GM11168 (cell line): Measurements from ENCODE around the gene SOX13.

Experiments used
- in situ Hi-C: fragments of 300-500 bp; cut with MboI; formaldehyde crosslinking; loops from one replicate; pipeline ENCODE4 v1.12.0; 2022; ENCODE audit warnings: low sequenced_read_pairs; ENCODE audit not compliant: unreplicated experiment

Gene SOX13

DNA sequence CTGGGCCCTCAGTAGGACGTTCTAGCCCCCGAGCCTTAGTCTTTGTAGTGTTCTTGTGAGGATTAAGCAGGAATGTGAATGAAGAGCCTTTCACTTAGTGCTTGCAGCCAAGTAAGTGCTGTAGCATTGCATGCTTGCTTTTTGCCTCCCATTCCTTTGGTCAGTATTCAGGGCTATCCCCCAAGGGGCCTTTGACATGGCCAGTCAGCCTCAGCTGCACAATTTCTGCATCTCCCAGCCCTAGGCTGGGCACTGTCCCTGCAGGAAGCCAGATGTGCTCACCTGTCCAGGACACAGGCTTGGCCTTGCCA is 30.5 kb downstream of the SOX13 start:
- in situ Hi-C loops, result no loop called here

DNA sequence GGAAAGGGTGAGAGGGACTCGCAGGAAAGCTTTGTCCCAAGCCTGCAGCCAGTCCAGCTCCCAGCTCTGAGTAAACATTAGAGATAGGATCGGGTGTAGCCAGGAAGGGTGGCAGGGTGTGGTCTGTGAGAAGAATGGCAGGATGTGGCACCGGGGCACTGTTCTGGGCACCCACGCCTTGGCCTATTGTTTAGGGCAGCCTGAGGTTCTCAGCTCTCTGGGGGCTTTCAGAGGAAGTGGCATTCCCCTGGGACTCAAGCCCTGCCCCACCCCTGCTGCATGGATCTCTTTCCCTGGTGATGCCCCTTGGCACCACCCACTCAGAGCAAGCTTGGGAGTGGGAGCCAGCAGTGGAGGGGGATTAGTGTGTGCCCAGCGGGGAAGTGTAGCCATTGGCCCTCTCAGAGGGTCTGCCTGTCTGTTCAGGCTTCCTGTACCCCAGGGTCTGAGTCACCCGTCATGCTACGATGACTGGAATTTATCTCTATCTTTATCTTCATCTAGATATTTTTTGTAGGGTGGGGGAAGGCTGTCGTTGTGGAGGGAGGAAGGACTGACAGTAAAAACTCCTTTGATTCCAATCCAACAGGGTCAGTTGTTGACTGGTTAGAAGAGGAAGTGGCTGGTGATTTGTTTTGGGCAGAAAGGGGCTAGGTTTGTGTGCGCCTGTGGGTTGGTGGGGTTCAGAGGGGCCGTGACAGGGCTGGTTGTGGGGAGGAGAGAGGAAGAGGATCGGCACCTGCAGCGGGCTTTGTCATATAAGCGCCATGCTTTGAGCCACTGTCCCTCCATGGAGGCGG is 31.6 kb downstream of the SOX13 start:
- in situ Hi-C loops, result no loop called here

DNA sequence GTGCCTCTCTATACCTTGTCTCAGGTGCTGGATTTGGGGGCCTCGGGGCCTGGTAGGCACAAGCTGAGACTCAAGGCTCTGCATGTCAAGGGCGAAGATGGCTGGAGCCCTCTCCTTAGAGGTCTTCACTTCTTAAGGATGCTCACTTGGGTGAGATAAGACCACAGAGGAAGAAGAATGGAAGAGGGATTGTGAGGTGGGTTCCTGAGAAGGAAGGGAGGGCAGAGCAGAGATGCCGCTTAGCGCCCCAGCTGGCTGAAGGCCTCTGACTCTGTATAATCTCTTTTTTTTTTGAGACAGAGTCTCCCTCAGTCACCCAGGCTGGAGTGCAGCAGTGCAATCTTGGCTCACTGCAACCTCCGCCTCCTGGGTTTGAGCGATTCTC is 32.2 kb downstream of the SOX13 start:
- in situ Hi-C loops, result no loop called here

DNA sequence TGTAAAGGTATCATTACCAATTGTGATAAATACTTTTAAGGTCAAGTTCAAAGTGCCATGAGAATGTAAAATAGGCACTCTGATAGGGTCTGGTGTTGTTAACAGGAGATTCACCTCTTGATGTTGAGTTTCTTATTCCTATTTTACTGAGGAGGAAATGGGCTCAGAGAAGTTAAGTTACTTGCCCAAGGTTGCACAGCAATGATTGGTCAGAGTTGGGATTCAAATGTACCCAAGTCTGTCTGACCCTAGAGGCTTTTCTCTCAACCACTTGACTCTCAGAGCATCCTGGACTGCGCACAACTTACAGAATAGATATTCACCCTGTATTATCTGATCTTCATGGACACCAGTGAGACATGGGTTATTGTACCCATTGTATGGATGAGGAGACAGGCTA is 33.9 kb downstream of the SOX13 start:
- in situ Hi-C loops, result no loop called here

DNA sequence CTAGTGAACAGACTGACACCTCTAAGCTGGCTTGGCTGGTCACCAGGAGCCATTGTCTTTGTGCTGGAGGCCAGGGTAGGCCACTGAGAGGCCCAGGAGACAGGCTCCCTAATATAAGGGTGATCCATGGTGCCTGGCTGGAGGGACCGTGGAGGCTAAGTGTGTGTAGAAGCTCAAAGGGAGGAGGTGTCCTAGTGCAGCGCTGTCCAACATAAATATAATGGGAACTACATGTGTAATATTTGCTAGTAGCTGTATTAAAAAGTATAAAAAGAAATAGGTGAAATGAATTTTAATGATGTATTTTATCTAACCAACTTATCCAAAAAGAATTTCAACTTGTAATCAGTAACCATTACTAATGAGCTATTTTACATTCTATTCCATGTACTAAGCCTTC is 35.0 kb downstream of the SOX13 start:
- in situ Hi-C loops, result no loop called here

DNA sequence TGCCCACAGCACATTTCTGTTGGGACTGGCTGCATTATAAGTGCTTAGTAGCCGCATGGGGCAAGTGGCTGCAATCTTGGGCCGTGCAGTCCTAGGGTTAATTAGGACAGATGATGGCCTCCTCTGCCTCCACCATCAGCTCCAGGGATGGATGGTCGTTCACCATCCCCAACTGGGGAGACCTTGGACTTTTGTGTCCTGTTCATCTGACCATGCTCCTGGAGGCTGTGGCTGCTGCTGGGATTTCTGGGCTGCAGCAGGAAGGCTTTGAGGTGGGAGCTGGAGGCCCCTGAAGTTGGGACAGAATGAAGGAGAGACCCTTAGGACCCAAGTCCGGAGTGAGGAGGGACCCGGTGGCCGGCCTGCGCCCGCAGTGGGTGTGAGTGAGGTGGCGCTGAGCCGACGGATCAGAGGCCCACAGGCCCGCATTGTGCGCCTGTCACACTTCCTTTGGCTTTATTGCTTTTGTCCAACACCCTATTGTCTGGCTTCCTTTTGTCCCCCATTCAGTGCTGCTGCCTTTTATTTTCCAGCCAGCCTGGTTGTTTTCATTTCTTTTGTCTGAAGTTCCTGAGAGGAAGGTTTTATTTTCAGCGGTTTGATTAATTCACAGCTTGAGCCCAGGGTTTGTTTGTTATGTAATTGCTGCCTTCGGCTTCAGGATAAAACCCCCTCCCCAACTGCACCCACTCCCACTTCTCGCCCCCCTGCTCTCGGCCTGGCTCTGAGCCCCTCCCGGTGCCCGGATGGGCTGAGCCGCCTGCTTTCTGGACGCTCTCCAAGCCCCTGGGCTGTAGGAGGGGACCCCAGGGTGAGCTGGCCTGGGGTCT is 35.6 kb downstream of the SOX13 start:
- in situ Hi-C loops, result no loop called here

DNA sequence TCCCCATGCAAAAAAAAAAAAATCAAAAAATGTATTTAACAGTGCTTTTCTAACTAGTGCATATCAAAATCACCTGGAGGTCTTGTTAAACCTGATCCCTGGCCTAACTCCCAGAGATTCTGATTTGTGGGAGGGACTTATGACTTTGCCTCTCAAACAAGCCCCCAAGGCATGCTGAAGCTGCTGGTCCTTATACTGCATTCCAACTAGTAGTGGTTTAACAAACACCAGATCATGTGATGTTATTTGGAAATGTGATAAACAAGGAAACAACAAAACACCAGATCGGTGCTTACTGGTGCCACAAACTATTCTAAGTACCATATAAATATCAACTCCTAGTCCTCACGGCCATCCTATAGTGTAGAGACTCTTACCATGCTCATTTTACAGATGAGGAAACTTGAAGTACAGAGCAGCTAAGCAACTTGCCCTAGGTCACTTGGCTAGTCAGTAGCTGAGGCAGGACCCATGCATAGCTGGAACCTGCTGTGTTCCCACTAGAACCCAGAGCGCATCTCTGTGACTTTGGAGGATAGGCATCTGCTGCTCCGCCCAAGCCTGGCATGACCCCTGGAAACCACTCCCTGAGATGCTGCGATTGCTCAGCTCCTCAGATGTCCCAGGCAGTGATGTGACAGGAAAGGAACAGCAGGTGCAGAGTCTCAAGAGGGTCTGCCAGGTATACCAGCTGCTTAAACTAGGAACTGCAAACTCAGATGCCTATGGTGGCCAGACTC is 38.1 kb downstream of the SOX13 start:
- in situ Hi-C loops, result no loop called here

DNA sequence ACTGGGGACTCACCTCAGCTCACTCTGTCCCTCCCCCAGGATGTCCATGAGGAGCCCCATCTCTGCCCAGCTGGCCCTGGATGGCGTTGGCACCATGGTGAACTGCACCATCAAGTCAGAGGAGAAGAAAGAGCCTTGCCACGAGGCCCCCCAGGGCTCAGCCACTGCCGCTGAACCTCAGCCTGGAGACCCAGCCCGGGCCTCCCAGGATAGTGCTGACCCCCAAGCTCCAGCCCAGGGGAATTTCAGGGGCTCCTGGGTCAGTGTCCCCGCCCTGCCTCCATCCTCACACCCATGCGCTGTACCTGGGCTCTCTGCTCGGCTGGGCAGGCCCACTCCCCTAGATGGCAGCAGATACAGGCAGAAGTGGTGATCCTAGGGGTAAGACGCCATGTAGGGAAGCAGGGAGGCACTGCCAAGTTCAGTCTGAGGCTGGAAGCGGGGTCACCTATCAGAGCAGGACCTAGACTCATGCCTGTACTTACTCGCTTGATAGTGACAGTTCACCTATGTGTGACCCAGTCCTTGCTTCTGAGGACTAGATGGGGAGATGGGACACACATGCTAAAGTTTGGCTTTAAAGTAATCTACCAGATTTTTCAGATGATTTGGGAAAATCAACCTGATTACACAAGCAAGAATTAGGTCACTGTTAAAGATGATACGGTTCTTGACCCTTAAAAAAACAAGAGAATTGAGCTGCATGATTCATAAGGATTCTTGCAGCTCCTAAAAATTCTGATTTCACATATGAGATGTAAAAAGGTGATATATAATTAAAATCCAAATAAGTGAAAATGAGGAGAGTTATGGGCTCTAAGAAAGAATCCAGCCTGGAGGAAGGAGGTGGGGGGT is 40.2 kb downstream of the SOX13 start:
- in situ Hi-C loops, result no loop called here

DNA sequence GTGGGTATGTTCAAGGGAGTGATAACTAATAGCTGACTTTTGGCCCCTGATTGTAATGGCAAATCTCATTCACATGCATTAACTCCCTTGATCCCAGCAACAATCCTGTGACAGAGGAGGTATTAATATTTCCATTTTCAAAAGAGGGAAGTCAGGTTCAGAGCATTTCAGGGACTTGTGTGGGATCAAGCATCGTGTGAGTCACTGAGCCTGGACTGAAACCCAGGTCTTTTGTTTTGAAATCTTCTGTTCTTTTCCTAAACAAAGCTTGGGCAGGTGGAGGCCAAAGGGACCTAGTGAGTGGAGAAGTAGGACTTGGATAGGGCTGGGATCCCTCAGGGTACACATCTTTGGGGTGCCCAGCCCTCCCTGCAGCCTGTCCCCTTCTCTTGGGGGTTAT is 41.0 kb downstream of the SOX13 start:
- in situ Hi-C loops, result no loop called here

DNA sequence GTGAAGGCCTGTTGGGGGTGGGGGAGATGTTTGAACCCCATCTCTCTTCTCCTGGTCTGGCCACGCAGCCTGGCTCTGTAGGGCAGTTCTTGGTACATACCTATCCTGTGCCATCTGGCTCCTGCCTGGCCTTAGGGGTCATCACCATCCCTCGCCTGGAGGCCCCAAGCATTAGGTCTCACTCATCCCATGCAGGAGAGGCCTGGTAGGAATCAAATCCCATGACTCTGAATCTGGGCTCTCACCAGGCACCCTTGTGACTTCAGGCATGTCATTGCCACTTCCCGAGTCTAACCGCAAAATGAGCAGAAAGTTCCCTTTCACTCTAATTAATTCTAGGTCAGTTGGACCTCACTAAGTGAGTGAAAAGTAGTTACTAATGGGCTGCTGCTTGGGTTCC is 41.7 kb downstream of the SOX13 start:
- in situ Hi-C loops, result no loop called here

DNA sequence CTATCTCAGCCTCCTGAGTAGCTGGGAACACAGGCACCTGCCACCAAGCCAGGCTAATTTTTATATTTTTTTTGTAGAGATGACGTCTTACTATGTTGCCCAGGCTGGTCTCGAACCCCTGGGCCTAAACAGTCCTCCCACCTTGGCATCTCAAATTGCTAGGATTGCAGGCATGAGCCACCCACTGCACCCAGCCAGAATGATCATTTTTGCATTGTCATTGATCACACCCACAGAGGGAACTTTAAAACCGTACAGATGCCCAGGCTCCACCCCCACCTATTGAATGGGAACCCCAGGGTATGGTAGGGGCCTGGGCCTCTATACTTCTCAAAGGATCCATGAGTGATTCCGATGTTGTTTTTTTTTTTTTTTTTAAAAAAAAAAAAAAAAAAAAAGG is 42.2 kb downstream of the SOX13 start:
- in situ Hi-C loops, result no loop called here

DNA sequence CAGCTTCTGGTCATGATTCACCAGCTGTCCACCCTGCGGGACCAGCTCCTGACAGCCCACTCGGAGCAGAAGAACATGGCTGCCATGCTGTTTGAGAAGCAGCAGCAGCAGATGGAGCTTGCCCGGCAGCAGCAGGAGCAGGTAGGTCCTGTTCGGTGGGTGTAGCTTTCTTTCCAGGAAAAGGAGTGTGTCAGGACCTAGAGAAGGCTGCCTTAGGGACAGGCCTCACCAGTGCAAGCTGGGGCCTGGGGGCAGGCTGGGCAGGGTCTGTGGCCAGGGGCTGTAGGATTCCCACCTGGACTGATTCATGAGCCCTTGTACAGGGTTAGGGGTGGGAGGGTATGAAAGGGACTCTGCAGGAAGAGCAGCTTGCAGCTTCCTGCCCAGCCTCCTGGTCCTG is 43.6 kb downstream of the SOX13 start:
- in situ Hi-C loops, result no loop called here

DNA sequence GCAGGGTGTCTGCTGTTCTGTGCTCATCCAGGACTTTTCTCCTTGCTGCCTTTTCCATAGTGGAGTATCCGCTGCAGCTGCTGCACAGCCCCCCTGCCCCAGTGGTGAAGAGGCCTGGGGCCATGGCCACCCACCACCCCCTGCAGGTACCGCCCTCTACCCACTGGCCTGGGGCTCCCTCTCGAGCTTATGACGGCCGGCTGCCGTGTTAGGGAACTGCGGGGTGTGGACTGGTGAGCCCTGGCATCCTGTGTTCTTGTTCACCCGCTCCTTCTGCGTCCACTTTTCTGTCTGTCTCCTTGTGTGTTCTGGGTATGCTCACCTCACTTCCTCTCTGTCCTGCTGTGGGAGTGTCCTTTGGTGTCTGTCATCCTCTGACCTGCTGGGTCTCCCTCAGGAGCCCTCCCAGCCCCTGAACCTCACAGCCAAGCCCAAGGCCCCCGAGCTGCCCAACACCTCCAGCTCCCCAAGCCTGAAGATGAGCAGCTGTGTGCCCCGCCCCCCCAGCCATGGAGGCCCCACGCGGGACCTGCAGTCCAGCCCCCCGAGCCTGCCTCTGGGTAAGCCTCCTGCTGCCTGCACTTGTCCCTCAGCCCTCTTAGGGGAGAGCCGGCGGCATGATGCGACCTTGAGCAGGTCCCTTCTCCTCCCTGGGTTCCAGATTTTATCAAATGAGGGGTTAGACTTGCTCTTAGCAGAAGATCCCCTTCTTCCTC is 49.1 kb downstream of the SOX13 start:
- in situ Hi-C loops, result no loop called here

DNA sequence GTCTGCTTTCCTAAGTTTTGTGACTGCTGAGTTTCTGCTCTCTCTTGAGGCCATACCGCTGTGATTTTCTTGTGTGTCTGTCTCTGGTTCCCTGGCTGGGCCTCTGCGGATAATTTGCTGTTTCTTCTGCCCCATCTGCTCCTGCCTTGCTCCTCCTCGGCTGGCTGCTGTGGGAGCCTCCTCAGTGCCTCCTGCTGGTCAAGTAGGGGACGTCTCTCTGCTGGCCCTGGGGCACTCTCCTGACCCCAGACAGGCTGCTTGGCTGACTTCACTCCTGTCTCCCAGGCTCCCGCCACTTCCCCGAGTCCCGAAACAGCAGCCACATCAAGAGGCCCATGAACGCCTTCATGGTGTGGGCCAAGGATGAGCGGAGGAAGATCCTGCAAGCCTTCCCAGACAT is 50.5 kb downstream of the SOX13 start:
- in situ Hi-C loops, result no loop called here

DNA sequence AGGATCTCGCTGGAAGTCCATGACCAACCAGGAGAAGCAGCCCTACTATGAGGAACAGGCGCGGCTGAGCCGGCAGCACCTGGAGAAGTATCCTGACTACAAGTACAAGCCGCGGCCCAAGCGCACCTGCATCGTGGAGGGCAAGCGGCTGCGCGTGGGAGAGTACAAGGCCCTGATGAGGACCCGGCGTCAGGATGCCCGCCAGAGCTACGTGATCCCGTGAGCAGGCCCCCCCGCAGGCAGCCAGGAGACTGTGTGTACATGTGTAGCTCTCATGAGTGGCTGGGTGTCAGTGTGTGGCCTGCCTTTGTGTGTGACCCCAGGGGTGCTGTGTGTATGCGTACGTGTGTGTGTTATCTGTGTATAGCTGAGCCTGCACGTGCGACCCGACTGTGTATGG is 51.7 kb downstream of the SOX13 start:
- in situ Hi-C loops, result no loop called here

DNA sequence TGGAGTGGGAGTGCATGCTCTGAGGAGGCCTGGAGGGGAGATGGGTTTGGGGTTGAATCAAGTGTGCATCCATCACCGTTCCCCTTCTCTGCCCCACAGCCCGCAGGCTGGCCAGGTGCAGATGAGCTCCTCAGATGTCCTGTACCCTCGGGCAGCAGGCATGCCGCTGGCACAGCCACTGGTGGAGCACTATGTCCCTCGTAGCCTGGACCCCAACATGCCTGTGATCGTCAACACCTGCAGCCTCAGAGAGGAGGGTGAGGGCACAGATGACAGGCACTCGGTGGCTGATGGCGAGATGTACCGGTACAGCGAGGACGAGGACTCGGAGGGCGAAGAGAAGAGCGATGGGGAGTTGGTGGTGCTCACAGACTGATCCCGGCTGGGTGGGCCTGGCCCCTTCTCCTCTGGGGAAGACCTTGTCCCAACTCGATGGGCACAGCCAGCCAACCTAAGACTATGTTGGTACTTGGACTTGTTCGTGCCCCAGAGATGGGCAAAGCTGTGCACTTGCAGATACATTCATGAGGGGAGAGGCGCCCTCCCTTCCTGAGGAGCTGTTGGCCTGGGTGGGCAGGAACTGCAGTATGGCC is 52.9 kb downstream of the SOX13 start:
- in situ Hi-C loops, result no loop called here

DNA sequence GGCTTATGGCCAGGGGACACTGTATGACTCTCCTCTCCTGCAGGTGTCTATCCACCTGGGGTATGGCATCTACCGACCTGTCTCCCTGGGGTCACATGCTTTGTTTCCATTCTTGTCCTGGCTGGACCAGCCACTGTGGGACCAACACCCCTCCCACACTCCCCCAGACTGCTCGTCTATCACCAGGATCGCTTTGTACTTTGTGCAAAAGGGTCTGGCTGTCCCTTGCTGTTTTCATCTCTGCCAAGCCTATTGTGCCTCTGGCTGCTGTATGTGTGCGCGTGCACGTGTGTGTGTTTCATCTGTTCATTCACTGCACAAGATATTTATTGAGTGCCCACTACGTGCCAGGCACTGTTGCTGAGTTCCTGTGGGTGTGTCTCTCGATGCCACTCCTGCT is 53.5 kb downstream of the SOX13 start:
- in situ Hi-C loops, result no loop called here

DNA sequence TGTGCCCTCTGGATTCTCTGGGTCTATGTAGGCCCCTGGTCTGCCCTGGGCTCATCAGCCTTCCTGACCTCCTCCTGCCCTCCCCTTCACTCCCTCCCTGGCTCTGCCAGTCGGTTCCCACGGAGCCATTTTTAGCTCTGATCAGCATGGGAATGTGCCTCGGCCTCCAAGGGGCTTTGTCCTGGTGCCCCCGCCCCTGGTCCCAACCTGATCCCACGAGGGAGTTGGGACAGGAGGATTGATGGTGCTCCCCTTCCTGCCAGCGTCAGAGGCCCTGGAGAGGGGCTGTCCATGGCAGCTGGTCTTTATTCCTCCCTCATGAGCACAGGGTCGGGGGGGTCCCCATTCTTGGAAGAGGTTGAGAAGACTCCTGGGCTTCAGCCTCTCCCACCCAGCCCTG is 54.0 kb downstream of the SOX13 start:
- in situ Hi-C loops, result no loop called here

DNA sequence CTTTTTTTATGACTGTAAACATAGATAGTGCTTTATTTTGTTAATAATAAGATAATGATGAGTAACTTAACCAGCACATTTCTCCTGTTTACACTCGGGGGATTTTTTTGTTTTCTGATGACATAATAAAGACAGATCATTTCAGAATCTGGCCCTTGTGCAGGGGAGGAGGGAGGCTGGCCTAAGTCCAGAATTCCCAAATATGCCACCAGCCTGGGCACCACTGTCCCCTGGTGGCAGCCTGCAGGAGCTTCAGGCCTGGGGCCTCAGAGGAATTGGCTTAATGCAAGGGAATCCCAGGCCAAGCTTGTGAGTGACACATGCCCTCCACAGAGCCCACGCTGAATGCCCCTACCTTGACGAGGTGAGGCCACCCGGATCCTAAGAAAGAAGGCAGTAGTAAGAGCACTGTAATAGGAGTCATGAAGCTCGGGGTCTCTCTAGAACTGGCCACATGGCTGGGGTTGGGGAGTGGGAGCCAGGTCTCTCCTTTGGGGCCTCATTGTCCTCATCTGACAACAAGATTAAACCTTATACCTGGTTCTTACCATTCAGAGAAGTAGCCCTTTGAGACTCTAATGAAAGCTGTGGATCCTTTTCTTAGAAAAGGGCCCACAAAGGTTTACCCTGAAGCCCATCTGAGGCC is 54.8 kb downstream of the SOX13 start:
- in situ Hi-C loops, result no loop called here
